DND-41 (cell line): ENCODE data around the gene ZBP1.
A peak's percentile ranks its signal among the peaks of the same experiment; 100 is the strongest.

Experiments used
- ATAC-seq: fragments of 200-7000 bp; cut with Tn5 transposase; 3 replicates; pipeline ENCODE4 v1.9.1; 2021; ENCODE audit warnings: low read depth; ENCODE audit not compliant: insufficient read depth
- DNase-seq: peaks from one replicate; pipeline ENCODE4 v3.0.0-alpha.2; 2020
- H2AFZ ChIP-seq: 2 replicates; pipeline ENCODE4 v1.6.0; 2012; ENCODE audit warnings: low read depth, low read length
- H3K27ac ChIP-seq: 2 replicates; pipeline ENCODE4 v1.5.1; 2012; ENCODE audit warnings: low read length, inconsistent platforms
- H3K27me3 ChIP-seq: fragments of 200-600 bp; sonication (generic); 2 replicates; pipeline ENCODE4 v1.6.0; 2012; ENCODE audit warnings: low read length, mild to moderate bottlenecking, inconsistent platforms; ENCODE audit not compliant: insufficient read depth, poor library complexity
- H3K36me3 ChIP-seq: 2 replicates; pipeline ENCODE4 v1.5.1; 2012; ENCODE audit warnings: low read length, inconsistent platforms; ENCODE audit not compliant: insufficient read depth
- H3K4me1 ChIP-seq: 2 replicates; pipeline ENCODE4 v1.5.1; 2012; ENCODE audit warnings: mild to moderate bottlenecking, low read length; ENCODE audit not compliant: insufficient read depth
- H3K4me2 ChIP-seq: 2 replicates; pipeline ENCODE4 v1.6.0; 2012; ENCODE audit warnings: mild to moderate bottlenecking, moderate library complexity, low read length, inconsistent platforms; ENCODE audit not compliant: insufficient read depth
- H3K4me3 ChIP-seq, 2 experiments: fragments of 200-600 bp in 1 of 2; shearing (Covaris generic) in 1 of 2; 2 replicates each; pipeline ENCODE4 v1.5.1; 2012 to 2016; ENCODE audit warnings: inconsistent platforms in 2 of 2, low read length in 2 of 2, mild to moderate bottlenecking in 2 of 2, low read depth in 1 of 2, moderate library complexity in 1 of 2
- H3K79me2 ChIP-seq: 2 replicates; pipeline ENCODE4 v1.6.0; 2012; ENCODE audit warnings: low read length, inconsistent platforms; ENCODE audit not compliant: insufficient read depth
- H3K9ac ChIP-seq: 2 replicates; pipeline ENCODE4 v1.6.0; 2012; ENCODE audit warnings: low read depth, mild to moderate bottlenecking, inconsistent platforms, low read length, moderate library complexity
- H3K9me3 ChIP-seq: 2 replicates; pipeline ENCODE4 v1.5.1; 2012; ENCODE audit warnings: low read length, moderate library complexity, mild to moderate bottlenecking, inconsistent platforms; ENCODE audit not compliant: insufficient read depth, severe bottlenecking
- H4K20me1 ChIP-seq: 2 replicates; pipeline ENCODE4 v1.6.0; 2012; ENCODE audit warnings: low read length; ENCODE audit not compliant: insufficient read depth
- EZH2 ChIP-seq: IDR thresholded peaks from 3 replicates; pipeline ENCODE4 v1.6.1; 2012; ENCODE audit warnings: borderline replicate concordance, low read depth, mild to moderate bottlenecking, moderate library complexity, low read length, inconsistent platforms; ENCODE audit not compliant: severe bottlenecking
- TF ChIP-seq, protein P1 (sequence below): IDR thresholded peaks from 2 replicates; pipeline ENCODE4 v1.5.1; 2012; ENCODE audit warnings: borderline replicate concordance, low read length, moderate library complexity, mild to moderate bottlenecking; ENCODE audit not compliant: poor library complexity, severe bottlenecking; ENCODE audit errors: extremely low read depth

ZBP1 gene

DNA sequence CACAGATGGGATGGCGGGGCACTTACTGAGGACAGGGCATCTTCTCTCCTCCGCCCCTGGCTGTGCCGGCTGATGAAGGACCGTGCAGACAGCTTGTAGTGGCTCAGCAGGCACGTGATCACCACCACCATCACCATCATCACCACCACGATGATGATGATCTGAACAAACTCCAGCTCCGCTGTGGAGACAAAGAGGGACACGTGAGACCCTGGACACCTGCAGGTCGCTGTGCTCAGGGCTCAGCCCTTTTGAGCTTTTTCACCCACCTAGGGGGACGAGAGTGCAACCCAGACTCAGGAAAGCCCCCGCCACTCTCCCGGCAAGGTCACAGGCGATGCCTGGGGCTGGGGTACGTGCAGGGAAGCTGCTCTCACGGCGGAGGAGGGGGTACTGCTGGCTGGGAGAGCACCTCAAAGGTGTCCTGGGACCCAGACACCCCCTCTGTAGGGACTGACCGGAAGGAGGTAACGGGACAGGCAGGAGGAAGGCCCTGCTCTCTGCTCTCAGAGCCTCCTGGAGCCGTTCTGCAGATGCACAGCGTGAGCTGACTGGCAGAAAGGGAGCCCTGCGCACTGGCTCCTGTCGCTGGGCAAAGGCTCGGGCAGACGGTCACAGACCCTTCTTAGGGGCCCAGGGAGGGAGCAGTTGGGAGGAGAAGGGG, 39.4 kb upstream of the ZBP1 start:
- no peaks in the 10 kb centered on the region for H3K9me3 ChIP-seq
- TF ChIP-seq, protein P1, sequence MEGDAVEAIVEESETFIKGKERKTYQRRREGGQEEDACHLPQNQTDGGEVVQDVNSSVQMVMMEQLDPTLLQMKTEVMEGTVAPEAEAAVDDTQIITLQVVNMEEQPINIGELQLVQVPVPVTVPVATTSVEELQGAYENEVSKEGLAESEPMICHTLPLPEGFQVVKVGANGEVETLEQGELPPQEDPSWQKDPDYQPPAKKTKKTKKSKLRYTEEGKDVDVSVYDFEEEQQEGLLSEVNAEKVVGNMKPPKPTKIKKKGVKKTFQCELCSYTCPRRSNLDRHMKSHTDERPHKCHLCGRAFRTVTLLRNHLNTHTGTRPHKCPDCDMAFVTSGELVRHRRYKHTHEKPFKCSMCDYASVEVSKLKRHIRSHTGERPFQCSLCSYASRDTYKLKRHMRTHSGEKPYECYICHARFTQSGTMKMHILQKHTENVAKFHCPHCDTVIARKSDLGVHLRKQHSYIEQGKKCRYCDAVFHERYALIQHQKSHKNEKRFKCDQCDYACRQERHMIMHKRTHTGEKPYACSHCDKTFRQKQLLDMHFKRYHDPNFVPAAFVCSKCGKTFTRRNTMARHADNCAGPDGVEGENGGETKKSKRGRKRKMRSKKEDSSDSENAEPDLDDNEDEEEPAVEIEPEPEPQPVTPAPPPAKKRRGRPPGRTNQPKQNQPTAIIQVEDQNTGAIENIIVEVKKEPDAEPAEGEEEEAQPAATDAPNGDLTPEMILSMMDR, result no peak
- TF ChIP-seq EZH2, result no peak
- peak; percentile 3 for DNase-seq
- no peaks in the 10 kb centered on the region for H3K36me3 ChIP-seq
- H3K79me2 ChIP-seq, result no peaks in the 10 kb centered on the region
- H2AFZ ChIP-seq, result no peak overlapping the region
- H3K4me1 ChIP-seq, result peaks cover 10% of the 10 kb centered on the region
- no peak overlapping the region for H3K4me2 ChIP-seq
- H4K20me1 ChIP-seq, result peaks cover 39% of the 10 kb centered on the region
- no peak overlapping the region for H3K4me3 ChIP-seq
- no peak overlapping the region for H3K27ac ChIP-seq
- H3K9ac ChIP-seq, result no peak overlapping the region
- H3K27me3 ChIP-seq, result peaks cover 45% of the 10 kb centered on the region
- ATAC-seq, result no peak

DNA sequence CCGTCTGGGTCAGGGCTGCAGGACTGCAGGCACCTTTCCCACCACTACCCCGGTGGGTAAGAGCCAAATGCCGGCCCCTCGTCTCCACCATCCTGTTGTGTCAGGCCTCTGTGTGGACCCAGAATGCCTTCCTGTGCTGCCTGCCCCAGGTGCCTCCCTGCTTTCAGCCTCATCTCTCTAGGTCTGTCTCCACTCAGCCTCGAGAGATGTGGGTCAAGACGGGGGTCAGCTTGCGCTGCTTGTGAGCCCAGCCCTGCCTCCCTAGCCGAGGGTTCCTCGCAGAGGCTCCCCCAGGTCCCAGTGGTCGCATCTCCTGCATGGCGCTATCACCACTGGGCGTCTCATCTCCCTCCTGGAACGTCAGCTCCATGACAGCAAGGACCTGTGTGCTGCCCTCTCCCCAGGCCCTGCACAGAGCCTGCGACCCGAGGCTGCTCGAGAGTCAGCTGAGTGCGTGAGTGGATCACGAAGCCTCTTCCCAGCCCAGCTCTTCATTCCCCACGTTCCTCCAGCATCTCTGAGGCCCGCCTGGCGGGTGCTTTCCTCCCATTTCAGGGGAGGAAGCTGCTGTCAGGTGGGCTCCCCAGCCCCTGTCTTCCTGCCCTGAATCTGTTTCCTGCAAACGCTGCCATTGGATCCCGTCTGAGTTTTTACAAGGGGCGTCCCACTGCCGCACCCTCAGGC, 38.7 kb upstream of the ZBP1 start:
- DNase-seq (peak; percentile 9), ATAC-seq (no peak)
- Histone ChIP-seq H2AFZ (no peak overlapping the region), H3K27ac (no peak overlapping the region), H4K20me1 (peaks cover 45% of the 10 kb centered on the region), H3K27me3 (peaks cover 48% of the 10 kb centered on the region), H3K4me1 (peaks cover 10% of the 10 kb centered on the region), H3K79me2 (no peaks in the 10 kb centered on the region), H3K36me3 (no peaks in the 10 kb centered on the region), H3K4me2 (no peak overlapping the region), H3K4me3 (no peak overlapping the region), H3K9me3 (no peaks in the 10 kb centered on the region), H3K9ac (no peak overlapping the region)
- TF ChIP-seq, protein P1, result no peak
- TF ChIP-seq EZH2, result no peak

DNA sequence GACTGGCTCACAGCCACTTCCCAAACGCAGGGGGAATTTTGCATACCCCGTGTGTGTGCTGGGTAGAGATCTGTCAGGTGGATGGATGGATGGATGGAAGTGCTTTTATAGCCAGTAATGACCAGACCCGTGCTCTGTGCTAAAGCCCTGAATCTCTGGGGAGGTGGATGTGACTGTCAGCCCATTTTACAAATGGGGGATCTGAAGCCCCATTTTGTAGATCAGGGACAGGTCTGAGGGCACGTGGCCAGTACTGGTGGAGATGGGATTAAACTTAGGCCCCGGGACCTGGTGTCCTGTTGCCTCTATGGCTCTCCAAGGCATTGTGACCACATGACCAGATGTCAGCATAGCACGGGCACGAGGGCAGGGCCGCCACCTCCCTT, 38.2 kb upstream of the ZBP1 start:
- no peak for DNase-seq
- Histone ChIP-seq H4K20me1 (peaks cover 50% of the 10 kb centered on the region), H3K36me3 (no peaks in the 10 kb centered on the region), H3K27ac (no peak overlapping the region), H3K4me1 (peaks cover 10% of the 10 kb centered on the region), H3K79me2 (no peaks in the 10 kb centered on the region), H3K4me2 (no peak overlapping the region), H3K4me3 (no peak overlapping the region), H3K9me3 (no peaks in the 10 kb centered on the region), H2AFZ (no peak overlapping the region), H3K27me3 (peaks cover 48% of the 10 kb centered on the region), H3K9ac (no peak overlapping the region)
- no peak for ATAC-seq
- no peak for TF ChIP-seq EZH2
- TF ChIP-seq, protein P1, result no peak
